Measurements from ENCODE around the gene BIVM.

BIVM gene

DNA sequence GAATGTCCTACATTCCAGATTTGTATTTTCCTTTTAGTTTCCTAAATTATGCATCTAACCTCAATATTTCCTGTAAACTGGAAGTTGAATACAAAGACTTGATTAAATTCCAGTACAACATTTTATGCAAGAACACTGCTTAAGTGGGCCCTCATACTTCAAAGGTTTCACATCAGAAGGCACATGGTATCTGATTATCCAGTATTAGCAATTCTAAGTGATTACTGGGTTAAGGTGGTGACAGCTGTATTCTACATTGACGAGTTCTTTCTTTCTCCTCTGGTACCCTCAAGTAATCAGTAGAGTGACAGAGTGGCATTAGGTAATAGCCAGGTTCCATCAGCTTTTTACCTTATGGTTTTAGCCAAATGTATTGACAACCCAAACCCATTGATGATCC is 18.3 kb downstream of the BIVM start:
- no peak for DNase-seq (ENCODE audit: extremely low read depth, insufficient read length)
- TF ChIP-seq CTCF (IDR thresholded peaks at IDR 0.05; ENCODE audit: insufficient read depth, low read length, poor library complexity, severe bottlenecking), result no peak
- Histone ChIP-seq H3K27me3 (replicated peaks; ENCODE audit: control insufficient read depth, insufficient read depth, low read length) (no peaks in the 10 kb centered on the region), H3K36me3 (ENCODE audit: control insufficient read depth, insufficient read depth, low read length) (no peaks in the 10 kb centered on the region; the same call in 1 of the 2 replicates), H3K4me3 (replicated peaks; ENCODE audit: low read depth, low read length) (no peak overlapping the region)

DNA sequence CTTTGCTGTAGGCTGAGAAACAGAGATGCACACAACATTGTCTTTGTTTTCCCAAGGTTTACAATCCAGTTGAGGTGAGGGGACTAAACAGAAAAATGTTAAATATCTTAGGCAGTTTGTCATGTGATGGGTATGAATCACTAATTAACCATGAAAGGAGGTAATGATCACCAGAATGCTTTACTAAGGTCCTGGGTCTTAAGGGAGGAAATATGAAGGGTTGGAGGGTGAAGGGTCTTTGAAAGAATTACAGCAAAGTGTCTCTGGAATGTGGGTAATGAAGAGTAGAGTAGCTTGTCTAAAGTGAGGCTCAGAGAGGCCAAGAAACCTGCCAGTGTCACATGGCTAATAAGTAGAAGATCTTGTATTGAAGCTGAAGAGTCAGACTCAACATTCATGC is 19.0 kb downstream of the BIVM start:
- no peaks in the 10 kb centered on the region for H3K27me3 ChIP-seq (replicated peaks; ENCODE audit: control insufficient read depth, insufficient read depth, low read length)
- no peak for TF ChIP-seq CTCF (IDR thresholded peaks at IDR 0.05; ENCODE audit: insufficient read depth, low read length, poor library complexity, severe bottlenecking)
- H3K4me3 ChIP-seq (replicated peaks; ENCODE audit: low read depth, low read length), result no peak overlapping the region
- no peak for DNase-seq (ENCODE audit: extremely low read depth, insufficient read length)
- no peaks in the 10 kb centered on the region; the same call in 1 of the 2 replicates for H3K36me3 ChIP-seq (ENCODE audit: control insufficient read depth, insufficient read depth, low read length)

DNA sequence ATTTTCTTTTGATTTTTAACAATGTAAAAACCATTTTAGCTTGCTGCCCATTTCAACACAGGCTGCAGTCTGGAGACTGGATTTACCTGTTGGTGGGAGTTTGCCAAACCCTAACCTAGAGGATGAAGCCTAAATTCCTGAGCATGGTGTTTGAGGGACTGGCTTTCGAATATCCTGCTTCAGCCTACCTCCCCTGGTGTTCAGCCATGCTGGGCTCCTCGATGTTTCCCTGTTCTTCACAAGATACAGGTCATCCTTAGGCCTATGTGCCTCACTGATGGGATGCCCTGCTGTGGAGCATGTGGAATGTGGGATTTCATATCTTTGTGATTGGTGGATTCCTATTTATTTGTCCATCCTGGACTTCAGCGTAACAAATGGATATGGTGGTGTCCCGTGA is 26.5 kb downstream of the BIVM start:
- no peak for TF ChIP-seq CTCF (IDR thresholded peaks at IDR 0.05; ENCODE audit: insufficient read depth, low read length, poor library complexity, severe bottlenecking)
- DNase-seq (ENCODE audit: extremely low read depth, insufficient read length), result no peak
- no peak overlapping the region for H3K4me3 ChIP-seq (replicated peaks; ENCODE audit: low read depth, low read length)
- H3K36me3 ChIP-seq (ENCODE audit: control insufficient read depth, insufficient read depth, low read length), result peaks cover 1% of the 10 kb centered on the region
- H3K27me3 ChIP-seq (replicated peaks; ENCODE audit: control insufficient read depth, insufficient read depth, low read length), result no peaks in the 10 kb centered on the region

GRCh38 chr13:102825921-102826706 is 27.2 kb downstream of the BIVM start:
- H3K36me3 ChIP-seq (ENCODE audit: control insufficient read depth, insufficient read depth, low read length), result peaks cover 1% of the 10 kb centered on the region
- DNase-seq (ENCODE audit: extremely low read depth, insufficient read length), result no peak
- H3K27me3 ChIP-seq (replicated peaks; ENCODE audit: control insufficient read depth, insufficient read depth, low read length), result no peaks in the 10 kb centered on the region
- no peak for TF ChIP-seq CTCF (IDR thresholded peaks at IDR 0.05; ENCODE audit: insufficient read depth, low read length, poor library complexity, severe bottlenecking)
- H3K4me3 ChIP-seq (replicated peaks; ENCODE audit: low read depth, low read length), result no peak overlapping the region

DNA sequence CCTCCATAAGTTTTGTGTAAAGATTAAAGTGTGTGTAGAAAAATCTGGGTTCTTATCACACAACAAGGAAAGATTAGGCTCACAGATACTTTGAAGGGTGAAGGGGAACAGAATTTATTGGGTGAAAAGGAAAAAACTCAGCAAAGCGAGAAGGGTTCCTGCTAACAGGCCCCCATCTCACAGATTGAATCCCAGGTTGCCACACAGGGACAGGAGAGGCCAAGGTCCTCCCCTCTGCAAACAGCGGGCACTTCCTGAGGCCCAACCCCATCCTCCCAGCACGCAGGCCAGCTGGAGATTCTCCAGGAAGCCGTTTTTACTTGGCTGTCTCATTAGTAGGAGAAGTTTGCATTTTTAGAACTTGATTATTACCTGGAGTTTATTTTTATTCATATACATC is 31.7 kb downstream of the BIVM start:
- no peak for TF ChIP-seq CTCF (IDR thresholded peaks at IDR 0.05; ENCODE audit: insufficient read depth, low read length, poor library complexity, severe bottlenecking)
- no peaks in the 10 kb centered on the region for H3K27me3 ChIP-seq (replicated peaks; ENCODE audit: control insufficient read depth, insufficient read depth, low read length)
- H3K36me3 ChIP-seq (ENCODE audit: control insufficient read depth, insufficient read depth, low read length), result no peaks in the 10 kb centered on the region; the same call in none of the 2 replicates
- no peak for DNase-seq (ENCODE audit: extremely low read depth, insufficient read length)
- no peak overlapping the region for H3K4me3 ChIP-seq (replicated peaks; ENCODE audit: low read depth, low read length)
